VCaP (cell line): Measurements from ENCODE around the gene SIRPA.

Experiments
- H3K27ac ChIP-seq: fragments of 450-650 bp; 2 replicates; pipeline ENCODE4 v1.5.1; 2017
- TF ChIP-seq, protein P1 (sequence below): fragments of 450-650 bp; conservative IDR thresholded peaks from 2 replicates; pipeline ENCODE4 v1.5.1; 2017; ENCODE audit warnings: mild to moderate bottlenecking, moderate library complexity

SIRPA gene

DNA sequence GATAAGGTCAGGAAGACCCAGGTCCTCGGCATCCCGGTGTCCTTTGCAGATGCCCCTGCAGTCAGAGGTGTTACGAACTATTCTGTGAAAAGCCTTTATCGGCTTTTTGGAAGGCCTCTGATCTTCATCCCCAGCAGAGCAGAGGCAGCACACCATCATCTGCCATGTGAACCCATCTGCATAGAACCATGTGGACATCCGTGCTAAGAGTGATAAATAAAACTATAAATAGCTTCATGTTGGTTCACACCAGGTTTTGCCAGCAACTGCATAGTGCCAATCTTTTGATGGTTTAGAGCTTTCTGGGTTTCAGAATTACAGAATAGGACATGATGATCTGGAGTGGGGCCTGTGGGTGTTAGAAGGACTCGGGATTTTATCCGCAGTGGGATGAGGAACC lies 33.6 kb downstream of the SIRPA start:
- H3K27ac ChIP-seq, result no peak overlapping the region
- TF ChIP-seq, protein P1, sequence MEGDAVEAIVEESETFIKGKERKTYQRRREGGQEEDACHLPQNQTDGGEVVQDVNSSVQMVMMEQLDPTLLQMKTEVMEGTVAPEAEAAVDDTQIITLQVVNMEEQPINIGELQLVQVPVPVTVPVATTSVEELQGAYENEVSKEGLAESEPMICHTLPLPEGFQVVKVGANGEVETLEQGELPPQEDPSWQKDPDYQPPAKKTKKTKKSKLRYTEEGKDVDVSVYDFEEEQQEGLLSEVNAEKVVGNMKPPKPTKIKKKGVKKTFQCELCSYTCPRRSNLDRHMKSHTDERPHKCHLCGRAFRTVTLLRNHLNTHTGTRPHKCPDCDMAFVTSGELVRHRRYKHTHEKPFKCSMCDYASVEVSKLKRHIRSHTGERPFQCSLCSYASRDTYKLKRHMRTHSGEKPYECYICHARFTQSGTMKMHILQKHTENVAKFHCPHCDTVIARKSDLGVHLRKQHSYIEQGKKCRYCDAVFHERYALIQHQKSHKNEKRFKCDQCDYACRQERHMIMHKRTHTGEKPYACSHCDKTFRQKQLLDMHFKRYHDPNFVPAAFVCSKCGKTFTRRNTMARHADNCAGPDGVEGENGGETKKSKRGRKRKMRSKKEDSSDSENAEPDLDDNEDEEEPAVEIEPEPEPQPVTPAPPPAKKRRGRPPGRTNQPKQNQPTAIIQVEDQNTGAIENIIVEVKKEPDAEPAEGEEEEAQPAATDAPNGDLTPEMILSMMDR, result no peak

DNA sequence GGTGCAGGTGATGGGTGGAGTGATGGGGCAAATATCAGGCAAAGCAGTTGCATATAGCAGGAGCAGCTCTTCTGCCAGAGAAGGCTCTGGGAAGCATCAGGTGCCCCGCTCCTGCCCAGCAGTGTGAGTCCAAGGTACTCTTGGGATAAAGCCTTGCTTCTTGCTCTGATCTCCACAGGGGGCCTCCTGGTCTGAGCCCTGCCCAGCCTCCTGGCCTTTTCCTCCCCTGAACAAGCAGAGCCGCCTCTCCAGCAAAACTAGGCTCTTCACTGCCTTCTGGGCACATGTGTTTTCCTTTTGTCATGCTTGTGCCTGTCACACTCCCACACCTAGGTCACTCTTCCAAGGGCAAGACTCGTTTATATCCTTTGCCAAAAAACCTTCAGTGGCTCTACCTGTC lies 34.3 kb downstream of the SIRPA start:
- TF ChIP-seq, protein P1, result no peak
- no peak overlapping the region for H3K27ac ChIP-seq

DNA sequence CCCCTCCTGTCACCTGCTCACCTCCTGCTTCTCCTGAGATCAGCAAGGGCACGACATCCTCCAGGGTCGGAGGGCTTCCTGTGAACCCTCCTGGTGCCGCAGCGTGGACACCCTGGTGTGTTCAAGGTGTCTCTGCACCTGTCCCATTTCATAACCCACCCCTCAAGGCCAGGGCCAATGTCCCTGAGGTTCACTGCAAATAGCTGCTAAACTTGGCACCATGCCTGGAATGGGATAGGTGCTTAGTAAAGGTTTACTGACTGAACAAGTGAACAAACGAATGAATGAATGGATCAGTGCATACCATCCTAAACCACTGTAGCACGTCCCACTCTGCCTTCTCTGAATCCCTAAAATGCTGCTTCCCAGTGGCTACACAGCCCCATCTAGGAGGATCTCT lies 35.0 kb downstream of the SIRPA start:
- TF ChIP-seq, protein P1, result no peak
- H3K27ac ChIP-seq, result no peak overlapping the region

DNA sequence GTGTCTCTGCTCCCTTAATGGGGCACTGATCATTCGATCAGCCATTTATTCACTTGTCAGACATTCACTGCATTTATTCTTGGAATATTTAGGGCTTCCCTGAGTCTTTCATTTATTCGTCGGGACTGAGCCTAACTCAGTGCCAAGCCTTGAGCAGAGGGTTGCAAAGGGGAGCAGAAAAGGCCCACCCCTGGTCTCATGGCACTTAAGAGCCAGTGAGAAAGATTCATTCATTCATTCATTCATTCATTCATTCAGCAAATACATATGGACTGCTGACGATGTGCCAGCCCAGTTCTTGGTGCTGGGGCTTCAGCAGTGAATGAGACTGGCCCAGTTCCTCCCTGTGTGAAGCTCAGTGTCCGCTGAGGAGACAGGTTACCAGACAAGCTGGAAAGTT lies 36.6 kb downstream of the SIRPA start:
- TF ChIP-seq, protein P1, result no peak
- H3K27ac ChIP-seq, result no peak overlapping the region

DNA sequence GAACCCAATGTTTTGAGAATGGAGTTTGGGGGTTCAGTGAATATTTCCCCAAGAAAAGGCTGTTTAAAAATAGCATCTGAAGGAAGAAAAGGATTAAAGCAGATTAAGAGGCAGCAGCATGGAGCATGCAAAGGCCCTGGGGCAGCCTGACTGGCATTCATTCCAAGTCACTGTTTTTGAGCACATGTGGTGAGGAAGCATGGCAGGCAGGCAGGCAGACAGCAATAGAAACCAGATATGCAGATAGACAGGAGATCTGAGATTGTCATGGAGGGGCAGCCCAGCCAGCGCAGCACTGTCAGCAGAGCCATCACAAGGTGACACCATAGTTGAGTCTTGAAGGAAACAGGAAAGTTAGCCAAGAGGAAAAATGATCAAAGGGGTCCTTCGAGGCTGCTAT lies 37.8 kb downstream of the SIRPA start:
- TF ChIP-seq, protein P1, result no peak
- H3K27ac ChIP-seq, result no peak overlapping the region

DNA sequence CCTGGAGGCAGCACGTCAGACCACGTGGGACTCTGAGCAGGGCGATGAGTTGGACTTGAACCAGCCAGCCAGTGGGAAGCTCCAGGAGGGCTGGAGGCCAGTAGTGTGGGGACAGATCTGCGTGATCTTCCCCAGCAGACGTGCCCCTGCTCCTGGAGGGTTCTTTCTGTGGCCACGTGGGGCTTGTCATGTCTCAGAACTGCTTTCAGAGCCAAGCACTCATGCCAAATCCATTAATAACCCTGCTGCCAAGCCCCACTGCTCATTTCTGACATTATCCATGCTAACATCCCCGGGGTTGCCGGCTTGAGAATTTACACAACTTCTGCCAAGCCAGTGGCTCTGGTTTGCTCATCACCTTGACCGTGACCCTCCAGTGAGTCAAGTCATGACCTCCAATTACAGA lies 38.3 kb downstream of the SIRPA start:
- H3K27ac ChIP-seq, result no peak overlapping the region
- TF ChIP-seq, protein P1, result no peak

DNA sequence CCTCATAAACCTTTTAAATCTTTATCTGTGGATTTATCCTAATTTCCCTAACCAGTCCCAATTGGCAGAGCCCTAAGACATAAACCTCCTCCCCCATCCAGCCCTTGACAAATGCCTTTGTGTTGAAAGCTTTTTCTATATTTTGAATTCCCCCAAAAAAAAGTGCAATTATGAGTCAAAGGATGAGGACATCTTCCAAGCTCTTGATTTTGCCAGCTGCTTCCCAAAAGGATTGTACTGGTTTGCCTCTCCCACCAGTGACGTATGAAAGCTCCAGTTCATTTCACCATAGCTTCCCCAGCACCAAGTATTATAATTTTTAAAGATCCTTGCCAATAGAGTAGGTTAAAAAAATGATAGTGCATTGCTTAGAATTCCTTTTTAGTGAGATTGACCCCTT lies 38.9 kb downstream of the SIRPA start:
- TF ChIP-seq, protein P1, result no peak
- H3K27ac ChIP-seq, result no peak overlapping the region
